Adrenal gland (tissue), 5 donors: ENCODE data around the gene ZNF57.

Source experiments
- CTCF ChIP-seq, 6 experiments: fragments of 450-650 bp in 4 of 6; fragments of 200-600 bp in 2 of 6; sonication (generic) in 1 of 6; IDR thresholded peaks; 1 replicate in 5 of 6; 2 replicates in 1 of 6; pipeline versions ENCODE4 v1.5.1 to v1.8.0; 2016 to 2021; ENCODE audit warnings: antibody characterized with exemption in 6 of 6, mild to moderate bottlenecking in 2 of 6, moderate library complexity in 1 of 6
- POLR2A ChIP-seq, 2 donors: fragments of 450-650 bp; IDR thresholded peaks; one replicate each; pipeline ENCODE4 v1.6.1; 2017; ENCODE audit warnings: antibody characterized with exemption in 2 of 2, mild to moderate bottlenecking in 2 of 2, moderate library complexity in 1 of 2
- donor health status: DM: no; HTN: no; CAD: no.

DNA sequence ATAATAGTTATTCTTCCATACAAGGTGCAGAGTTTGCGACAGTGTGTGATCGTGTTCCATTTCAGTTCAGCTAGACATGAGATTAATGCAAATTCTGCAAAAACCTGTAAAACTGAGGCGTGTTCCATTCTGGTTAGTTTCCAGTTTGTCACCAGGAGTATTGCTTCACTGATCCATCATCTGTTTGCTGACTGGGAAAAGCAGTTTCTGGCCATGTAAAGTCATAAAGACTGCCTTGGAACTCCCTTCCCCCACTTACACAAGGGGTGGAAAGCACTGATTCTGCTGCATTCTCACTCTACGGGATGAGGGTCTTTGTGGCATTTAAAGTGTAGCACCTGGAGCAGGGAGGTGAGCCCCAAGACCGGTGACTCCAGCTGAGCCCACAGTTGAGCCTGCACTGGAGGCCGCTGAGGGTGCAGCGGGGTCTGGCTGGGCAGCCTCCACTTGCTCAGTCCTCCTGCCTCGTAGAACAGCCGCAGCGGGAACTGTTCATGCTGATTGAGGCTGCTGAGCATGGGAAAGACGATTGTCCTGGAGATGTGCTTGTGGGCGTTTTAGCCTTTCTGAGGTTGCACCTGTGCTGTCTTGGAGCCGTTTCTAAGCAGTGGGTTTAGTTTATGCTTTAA lies 2.0 kb downstream of the ZNF57 start:
- TF ChIP-seq CTCF (IDR thresholded peaks at IDR 0.05) (no peak), POLR2A (IDR thresholded peaks at IDR 0.05) (no peak)
